Cardiac muscle cell (in vitro differentiated cells and primary cell): ENCODE results near the gene RHOBTB1. TPM values are rescaled to one million over a fixed set of nuclear protein-coding genes. Genes with fewer than 3 reads are reported as not detected.

Source experiments
- DNase-seq, 2 donors: peaks; one replicate each; pipeline versions ENCODE4 v3.0.0 to v3.0.0-alpha.2; 2010 to 2017; ENCODE audit warnings: low read depth in 1 of 2, low spot score in 1 of 2
- H3K27ac ChIP-seq: fragments of 200-600 bp; sonication (generic); 2 replicates; pipeline ENCODE4 v1.5.1; 2016
- H3K27me3 ChIP-seq: fragments of 200-600 bp; sonication (generic); 2 replicates; pipeline ENCODE4 v1.6.0; 2016; ENCODE audit warnings: control low read depth
- H3K36me3 ChIP-seq: fragments of 200-600 bp; sonication (generic); 2 replicates; pipeline ENCODE4 v1.5.1; 2016; ENCODE audit warnings: control low read depth
- H3K4me1 ChIP-seq: fragments of 200-600 bp; sonication (generic); 2 replicates; pipeline ENCODE4 v1.8.1; 2017; ENCODE audit warnings: low read depth, mild to moderate bottlenecking, mixed run types
- H3K4me3 ChIP-seq: fragments of 200-600 bp; sonication (generic); 2 replicates; pipeline ENCODE4 v1.5.1; 2016; ENCODE audit warnings: mild to moderate bottlenecking
- H3K9me3 ChIP-seq: fragments of 200-600 bp; sonication (generic); 2 replicates; pipeline ENCODE4 v1.5.1; 2017; ENCODE audit warnings: low read depth, mild to moderate bottlenecking, control low read depth
- CTCF ChIP-seq: IDR thresholded peaks from 2 replicates; pipeline ENCODE4 v1.5.1; 2012; ENCODE audit warnings: low read depth, mild to moderate bottlenecking, low read length
- polyA plus RNA-seq: library from polyadenylated mRNA; unstranded; fragments of >200 nt; fragmentation: Nextera tagmentation; extraction: Ambion mirVana; gene quantifications from 2 replicates; pipeline ENCODE4 v1.2.1, GENCODE V29; 2016
- total RNA-seq: library from RNA; depleted of rRNA; stranded (reverse); fragments of >200 nt; gene quantifications from 2 replicates; pipeline ENCODE4 v1.2.3, GENCODE V29; 2016

RHOBTB1 gene
- total and polyA plus RNA-seq, 2 experiments from 2014 or later: 12.5 to 23.6 TPM

GRCh38 chr10:60896033-60896432 lies 48.0 kb downstream of the RHOBTB1 start:
- H3K9me3 ChIP-seq: no peaks in the 10 kb centered on the region
- H3K27ac ChIP-seq: no peak overlapping the region
- TF ChIP-seq CTCF: no peak
- peaks cover 6% of the 10 kb centered on the region for H3K4me1 ChIP-seq
- H3K36me3 ChIP-seq: no peaks in the 10 kb centered on the region
- DNase-seq: peak; percentile 15 to 61
- H3K27me3 ChIP-seq: no peaks in the 10 kb centered on the region
- no peak overlapping the region for H3K4me3 ChIP-seq

- no peak overlapping the region for H3K4me3 ChIP-seq
- TF ChIP-seq CTCF: no peak
- H3K9me3 ChIP-seq: no peaks in the 10 kb centered on the region
- H3K4me1 ChIP-seq: peaks cover 6% of the 10 kb centered on the region
- DNase-seq: peak in 1 of 2 donors; percentile 27
- no peaks in the 10 kb centered on the region for H3K36me3 ChIP-seq
- no peaks in the 10 kb centered on the region for H3K27me3 ChIP-seq
- no peak overlapping the region for H3K27ac ChIP-seq
Observed at GRCh38 chr10:60894786-60895185, 49.2 kb downstream of the RHOBTB1 start.

- Histone ChIP-seq H3K4me3 (no peak overlapping the region), H3K27ac (no peak overlapping the region), H3K36me3 (no peaks in the 10 kb centered on the region), H3K27me3 (no peaks in the 10 kb centered on the region), H3K4me1 (peaks cover 6% of the 10 kb centered on the region), H3K9me3 (no peaks in the 10 kb centered on the region)
- no peak for TF ChIP-seq CTCF
- DNase-seq: no peak
Observed at GRCh38 chr10:60893231-60893630, 50.8 kb downstream of the RHOBTB1 start.

- H3K4me3 ChIP-seq: no peak overlapping the region
- DNase-seq: no peak
- H3K4me1 ChIP-seq: peaks cover 6% of the 10 kb centered on the region
- H3K36me3 ChIP-seq: no peaks in the 10 kb centered on the region
- no peak for TF ChIP-seq CTCF
- H3K9me3 ChIP-seq: no peaks in the 10 kb centered on the region
- H3K27me3 ChIP-seq: no peaks in the 10 kb centered on the region
- no peak overlapping the region for H3K27ac ChIP-seq
Observed at GRCh38 chr10:60892571-60892970, 51.4 kb downstream of the RHOBTB1 start.

GRCh38 chr10:60890811-60891210 lies 53.2 kb downstream of the RHOBTB1 start:
- Histone ChIP-seq H3K4me1 (peaks cover 2% of the 10 kb centered on the region), H3K4me3 (no peak overlapping the region), H3K27me3 (no peaks in the 10 kb centered on the region), H3K36me3 (no peaks in the 10 kb centered on the region), H3K9me3 (no peaks in the 10 kb centered on the region), H3K27ac (no peak overlapping the region)
- no peak for TF ChIP-seq CTCF
- DNase-seq: no peak

DNA sequence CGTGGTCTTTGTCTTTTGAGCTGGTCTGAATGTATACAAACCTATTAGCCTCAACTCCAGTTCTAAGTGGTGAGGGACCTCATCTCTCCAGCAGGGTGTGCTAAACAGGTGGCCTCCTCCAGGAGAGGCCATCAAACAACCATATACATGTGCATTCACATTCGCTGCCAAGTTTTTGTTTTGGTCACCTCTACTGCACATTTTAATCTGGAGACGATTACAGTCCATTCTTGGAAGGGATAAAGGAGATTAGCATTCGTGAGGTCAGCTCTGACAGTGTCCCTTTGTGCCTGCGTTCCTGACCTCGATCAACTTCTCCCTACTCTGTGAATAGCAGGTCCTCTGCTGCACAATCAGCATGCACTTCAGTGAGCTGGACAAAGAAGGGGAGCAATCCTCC lies 60.8 kb downstream of the RHOBTB1 start:
- no peak overlapping the region for H3K4me3 ChIP-seq
- H3K27me3 ChIP-seq: no peaks in the 10 kb centered on the region
- peak; percentile 31 to 51 for DNase-seq
- no peaks in the 10 kb centered on the region for H3K4me1 ChIP-seq
- no peak overlapping the region for H3K27ac ChIP-seq
- no peaks in the 10 kb centered on the region for H3K9me3 ChIP-seq
- TF ChIP-seq CTCF: peak; percentile 53
- H3K36me3 ChIP-seq: no peaks in the 10 kb centered on the region
